Activated CD8-positive, alpha-beta memory T cell treated with anti-CD3 and anti-CD28 coated beads for 36 hours (primary cell): ENCODE measurements around the gene FAH. TPM values are rescaled to one million over a fixed set of nuclear protein-coding genes. Genes with fewer than 3 reads are reported as not detected.

ENCODE experiments used
- CTCF ChIA-PET: fragments of 350-600 bp; sonication (Branson Sonifier 250); formaldehyde crosslinking; loops from one replicate; lab custom pipeline; 2021; ENCODE audit warnings: antibody characterized with exemption; lab: Charles Lee
- POLR2A ChIA-PET: fragments of 350-600 bp; sonication (Branson Sonifier 250); formaldehyde crosslinking; loops from one replicate; lab custom pipeline; 2021; ENCODE audit warnings: antibody characterized with exemption; lab: Charles Lee
- total RNA-seq, 2 experiments: library from RNA; stranded (reverse); gene quantifications; one replicate each; pipeline ENCODE4 v1.2.3, GENCODE V29; 2021

The FAH gene
- total RNA-seq, 2 experiments from 2014 or later = 62.8 to 66.1 TPM

GRCh38 chr15:80210611-80211573 lies 58.1 kb downstream of the FAH start:
- CTCF ChIA-PET = no interaction called here
- POLR2A ChIA-PET = no interaction called here

GRCh38 chr15:80211976-80212375 lies 59.2 kb downstream of the FAH start:
- POLR2A ChIA-PET = no interaction called here
- CTCF ChIA-PET = no interaction called here

GRCh38 chr15:80214910-80215309 lies 62.1 kb downstream of the FAH start:
- POLR2A ChIA-PET = no interaction called here
- CTCF ChIA-PET = no interaction called here

GRCh38 chr15:80216141-80216540 lies 63.3 kb downstream of the FAH start:
- POLR2A ChIA-PET = no interaction called here

GRCh38 chr15:80216911-80217310 lies 64.1 kb downstream of the FAH start:
- ChIA-PET CTCF (no interaction called here), POLR2A (no interaction called here)

More at GRCh38 chr15:80216141-80216540, 63.3 kb downstream of the FAH start:
- CTCF ChIA-PET = no interaction called here

- POLR2A ChIA-PET = no interaction called here
- CTCF ChIA-PET = no interaction called here
These were observed 64.6 kb downstream of the FAH start for GRCh38 chr15:80217327-80217900.

GRCh38 chr15:80219955-80220354 lies 67.2 kb downstream of the FAH start:
- ChIA-PET CTCF (no interaction called here), POLR2A (no interaction called here)

- POLR2A ChIA-PET = no interaction called here
- CTCF ChIA-PET = no interaction called here
These were observed 76.3 kb downstream of the FAH start for GRCh38 chr15:80228959-80229610.

- CTCF ChIA-PET = no interaction called here
- POLR2A ChIA-PET = no interaction called here
These were observed 78.6 kb downstream of the FAH start for GRCh38 chr15:80231371-80231770.

GRCh38 chr15:80233581-80233980 lies 80.8 kb downstream of the FAH start:
- ChIA-PET POLR2A (no interaction called here), CTCF (no interaction called here)

GRCh38 chr15:80234883-80235282 lies 82.1 kb downstream of the FAH start:
- CTCF ChIA-PET = interaction anchor here (1.0 kb wide), 1 partner anchor 226 kb away, joined by 3 read pairs; no protein-coding TSS in a partner anchor
- POLR2A ChIA-PET = no interaction called here

Other genes starting within 250 kb of the FAH start
- 10 to 100 TPM; 73.5 to 79.6 TPM for gene BCL2A1, start 181.8 kb upstream of the FAH start, total RNA-seq
- gene ZFAND6, start 93.3 kb upstream of the FAH start, total RNA-seq = 10 to 100 TPM; 24.4 to 26.7 TPM
- not detected for gene CTXND1, start 99.2 kb downstream of the FAH start, total RNA-seq